PC-9 (cell line): ENCODE results near the gene CSRP2. TPM values are rescaled to one million over a fixed set of nuclear protein-coding genes. Genes with fewer than 3 reads are reported as not detected.
A peak's percentile ranks its signal among the peaks of the same experiment; 100 is the strongest.

Source experiments
- Bru-seq: library from RNA; stranded (reverse); fragments of 400-500 nt; gene quantifications from one replicate; lab custom pipeline; 2021; lab: Mats Ljungman, UMichigan
- BruChase-seq, 2 experiments: library from RNA; stranded (reverse); fragments of 400-500 nt; gene quantifications; one replicate each; lab custom pipeline; 2021; lab: Mats Ljungman, UMichigan
- BruUV-seq: library from RNA; stranded (reverse); fragments of 400-500 nt; replicated peaks from 2 replicates; lab custom pipeline; 2021; lab: Mats Ljungman, UMichigan
- CTCF ChIA-PET: fragments of 300-600 bp; sonication (Branson Sonifier 250); formaldehyde crosslinking; loops from one replicate; lab custom pipeline; 2022; ENCODE audit warnings: antibody characterized with exemption; lab: Charles Lee
- POLR2A ChIA-PET: fragments of 300-600 bp; sonication (Branson Sonifier 250); formaldehyde crosslinking; loops from one replicate; lab custom pipeline; 2022; ENCODE audit warnings: antibody characterized with exemption; ENCODE audit not compliant: unreplicated experiment; lab: Charles Lee
- DNase-seq, 2 experiments: peaks; one replicate each; pipeline versions ENCODE4 v3.0.0 to v3.0.0-alpha.2; 2015 to 2022; ENCODE audit warnings: mixed read lengths in 1 of 2
- H2AFZ ChIP-seq: fragments of 200-600 bp; sonication (generic); 2 replicates; pipeline ENCODE4 v1.8.1; 2017; ENCODE audit warnings: antibody characterized with exemption
- H3F3A ChIP-seq: fragments of 200-600 bp; sonication (generic); 2 replicates; pipeline ENCODE4 v1.8.1; 2017; ENCODE audit warnings: antibody characterized with exemption, mild to moderate bottlenecking, low read depth; ENCODE audit not compliant: insufficient read depth
- H3K27ac ChIP-seq: fragments of 200-600 bp; sonication (generic); 2 replicates; pipeline ENCODE4 v1.6.1; 2016; ENCODE audit warnings: mixed run types
- H3K27me3 ChIP-seq: fragments of 200-600 bp; sonication (generic); 2 replicates; pipeline ENCODE4 v1.6.1; 2016; ENCODE audit warnings: low read depth, mixed run types; ENCODE audit not compliant: insufficient read depth
- H3K36me3 ChIP-seq: fragments of 200-600 bp; sonication (generic); 2 replicates; pipeline ENCODE4 v1.6.1; 2016; ENCODE audit warnings: low read depth, mixed run types
- H3K4me1 ChIP-seq: fragments of 200-600 bp; sonication (generic); replicated peaks from 2 replicates; pipeline ENCODE4 v1.6.1; 2016; ENCODE audit warnings: mixed run types; ENCODE audit not compliant: insufficient read depth
- H3K4me2 ChIP-seq: fragments of 200-600 bp; sonication (generic); 2 replicates; pipeline ENCODE4 v1.6.1; 2017; ENCODE audit warnings: mixed run types
- H3K4me3 ChIP-seq: fragments of 200-600 bp; sonication (generic); 2 replicates; pipeline ENCODE4 v1.6.1; 2016; ENCODE audit warnings: mixed run types
- H3K79me2 ChIP-seq: fragments of 200-600 bp; sonication (generic); 2 replicates; pipeline ENCODE4 v1.6.1; 2017; ENCODE audit warnings: low read depth, mixed run types
- H3K9me2 ChIP-seq: fragments of 200-600 bp; sonication (generic); 2 replicates; pipeline ENCODE4 v1.8.1; 2017; ENCODE audit warnings: mild to moderate bottlenecking; ENCODE audit not compliant: insufficient read depth
- H3K9me3 ChIP-seq: fragments of 200-600 bp; sonication (generic); 2 replicates; pipeline ENCODE4 v1.8.1; 2016; ENCODE audit warnings: low read depth; ENCODE audit not compliant: insufficient read depth
- H4K20me1 ChIP-seq: fragments of 200-600 bp; sonication (generic); 2 replicates; pipeline ENCODE4 v1.8.1; 2017; ENCODE audit not compliant: insufficient read depth
- CTCF ChIP-seq: fragments of 200-600 bp; sonication (generic); conservative IDR thresholded peaks from 2 replicates; pipeline ENCODE4 v1.6.1; 2017; ENCODE audit warnings: mixed run types, antibody characterized with exemption, mild to moderate bottlenecking, moderate library complexity
- EZH2 ChIP-seq: fragments of 200-600 bp; sonication (generic); IDR thresholded peaks from 2 replicates; pipeline ENCODE4 v1.8.0; 2017; ENCODE audit warnings: antibody characterized with exemption, low read depth
- intact Hi-C: fragments of 100-400 bp; cut with micrococcal nuclease; formaldehyde crosslinking; loops from one replicate; pipeline ENCODE4 v1.10.0; 2022; ENCODE audit not compliant: unreplicated experiment
- long read RNA-seq: library from polyadenylated mRNA; stranded (forward); transcript quantifications from one replicate; pipeline ENCODE4 v2.0.0, GENCODE V29; 2022
- total RNA-seq: library from RNA; stranded (reverse); gene quantifications from 2 replicates; pipeline ENCODE4 v1.2.3, GENCODE V29; 2021

CSRP2 gene
- total RNA-seq (4.1 and 4.5 TPM in 2 replicates), Bru-seq, nascent RNA (percentile 36 among the genes with signal in this experiment), BruChase-seq, experiment 1, labeled RNA remaining after a 2-hour chase (percentile 41 among the genes with signal in this experiment), BruChase-seq, experiment 2, labeled RNA remaining after a 6-hour chase (percentile 36 among the genes with signal in this experiment)
- long read RNA-seq, partial matches to known transcripts = 1 of 9 reads
- long read RNA-seq, other reads (novel, unspliced or antisense) = 5 of 9 reads

- H3K36me3 ChIP-seq = no peaks in the 10 kb centered on the region
- peak within 1 kb of the TSS; percentile 99 for H2AFZ ChIP-seq
- H3K27ac ChIP-seq = no peak within 1 kb of the TSS
- ChIA-PET CTCF (interaction anchor here (0.8 kb wide), 1 partner anchor 1750 kb away, joined by 4 read pairs; no protein-coding TSS in a partner anchor), POLR2A (interaction anchor here (0.5 kb wide), 1 partner anchor 415 kb away, joined by 3 read pairs; no protein-coding TSS in a partner anchor)
- H3K9me2 ChIP-seq = no peaks in the 10 kb centered on the region
- no TSS peak for BruUV-seq
- intact Hi-C loops = no loop called here
- H3F3A ChIP-seq = no peaks in the 10 kb centered on the region
- H4K20me1 ChIP-seq = no peaks in the 10 kb centered on the region
- no peaks in the 10 kb centered on the region for H3K27me3 ChIP-seq
- H3K9me3 ChIP-seq = no peaks in the 10 kb centered on the region
- H3K4me1 ChIP-seq = no peaks in the 10 kb centered on the region
- peak; percentile 57 to 86 for DNase-seq
- no peak for TF ChIP-seq EZH2
- no peak for TF ChIP-seq CTCF
- H3K4me2 ChIP-seq = peak within 1 kb of the TSS; percentile 92
- H3K4me3 ChIP-seq = peak within 1 kb of the TSS; percentile 72
- no peaks in the 10 kb centered on the region for H3K79me2 ChIP-seq
These were observed at the start of gene CSRP2 for GRCh38 chr12:76878899-76879709. CSRP2 (minus strand) TSS chr12:76879019; CDS start chr12:76866260, 12,759 bp downstream.

- Histone ChIP-seq H3K4me2 (no peak overlapping the region), H3K9me2 (no peaks in the 10 kb centered on the region), H4K20me1 (no peaks in the 10 kb centered on the region), H3K27ac (no peak overlapping the region), H3K4me3 (no peak overlapping the region), H3K36me3 (no peaks in the 10 kb centered on the region), H3K4me1 (no peaks in the 10 kb centered on the region), H3F3A (no peaks in the 10 kb centered on the region), H3K27me3 (no peaks in the 10 kb centered on the region), H3K79me2 (no peaks in the 10 kb centered on the region), H3K9me3 (no peaks in the 10 kb centered on the region), H2AFZ (no peak overlapping the region)
- ChIA-PET POLR2A (no interaction called here), CTCF (no interaction called here)
- TF ChIP-seq CTCF (peak; percentile 39; the same call in 1 of the 2 replicates), EZH2 (no peak)
- intact Hi-C loops = no loop called here
- BruUV-seq = no TSS peak
- no peak for DNase-seq
These were observed 48.5 kb upstream of the CSRP2 start for GRCh38 chr12:76927170-76927784.

GRCh38 chr12:76925135-76925534 is 46.3 kb upstream of the CSRP2 start:
- TF ChIP-seq CTCF (no peak), EZH2 (no peak)
- Histone ChIP-seq H4K20me1 (no peaks in the 10 kb centered on the region), H3K27ac (no peak overlapping the region), H3K4me3 (no peak overlapping the region), H3K27me3 (no peaks in the 10 kb centered on the region), H3F3A (no peaks in the 10 kb centered on the region), H3K9me2 (no peaks in the 10 kb centered on the region), H3K4me1 (no peaks in the 10 kb centered on the region), H2AFZ (no peak overlapping the region), H3K9me3 (no peaks in the 10 kb centered on the region), H3K4me2 (no peak overlapping the region), H3K79me2 (no peaks in the 10 kb centered on the region), H3K36me3 (no peaks in the 10 kb centered on the region)
- ChIA-PET POLR2A (no interaction called here), CTCF (no interaction called here)
- BruUV-seq = no TSS peak
- intact Hi-C loops = no loop called here
- DNase-seq = no peak
